ENCODE results near the gene HSPB6. TPM values are rescaled to one million over a fixed set of nuclear protein-coding genes. Genes with fewer than 3 reads are reported as not detected.

Gene HSPB6
- total and polyA plus RNA-seq, 2 of the 8 experiments (the other 6 are each of a cell fraction or from before 2014, with no cell fraction given) = 0.91 TPM; not detected in 1

DNA sequence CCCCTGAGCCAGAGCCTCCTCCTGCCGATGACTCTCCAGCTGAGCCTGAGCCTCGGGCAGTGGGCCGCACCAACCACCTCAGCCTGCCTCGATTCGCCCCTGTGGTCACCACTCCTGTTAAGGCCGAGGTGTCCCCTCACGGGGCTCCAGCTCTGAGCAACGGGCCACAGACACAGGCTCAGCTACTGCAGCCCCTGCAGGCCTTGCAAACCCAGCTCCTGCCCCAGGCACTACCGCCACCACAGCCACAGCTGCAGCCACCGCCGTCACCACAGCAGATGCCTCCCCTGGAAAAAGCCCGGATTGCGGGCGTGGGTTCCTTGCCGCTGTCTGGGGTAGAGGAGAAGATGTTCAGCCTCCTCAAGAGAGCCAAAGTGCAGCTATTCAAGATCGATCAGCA is 35.5 kb downstream of the HSPB6 start:
- Histone ChIP-seq H3K36me3 (ENCODE audit: control insufficient read depth in 2 of 4, insufficient read depth in 4 of 4, low read length in 3 of 4) (peaks cover 28 to 54% (median 40%) of the 10 kb centered on the region in 4 experiments), H3K56ac (replicated peaks; ENCODE audit: insufficient read length, low read depth, low read length) (no peak overlapping the region), H2BK12ac (ENCODE audit: low read depth, low read length) (no peak overlapping the region), H3K23me2 (ENCODE audit: low read depth, low read length) (peaks cover 5% of the 10 kb centered on the region; the same call in 1 of the 2 replicates), H3K27ac (ENCODE audit: low read depth, low read length) (no peak overlapping the region), H2BK5ac (ENCODE audit: low read depth, low read length) (no peak overlapping the region), H3K4me1 (replicated peaks in 1 of 4; ENCODE audit: control insufficient read depth in 3 of 4, insufficient read depth in 4 of 4, low read length in 3 of 4) (peaks cover 0 to 5% (median under 1%) of the 10 kb centered on the region in 4 experiments; a peak in 4 of 7 replicates), H2BK120ac (replicated peaks; ENCODE audit: low read depth, low read length) (no peak overlapping the region), H2AFZ (ENCODE audit: low read length) (no peak overlapping the region), H2AK5ac (ENCODE audit: low read depth, low read length) (no peak overlapping the region), H3K79me1 (ENCODE audit: low read depth, low read length) (peaks cover 8% of the 10 kb centered on the region), H3K18ac (ENCODE audit: extremely low read depth, low read length) (no peak overlapping the region), H3K4me2 (ENCODE audit: insufficient read depth in 1 of 2, low read depth in 2 of 2, low read length in 2 of 2) (no peak overlapping the region), H2BK20ac (ENCODE audit: low read length) (no peak overlapping the region), H3K14ac (ENCODE audit: insufficient read length) (no peak overlapping the region), H4K91ac (replicated peaks; ENCODE audit: insufficient read length, low read length) (no peak overlapping the region), H4K5ac (ENCODE audit: insufficient read length, low read depth, low read length) (no peak overlapping the region), H3K23ac (ENCODE audit: insufficient read length) (no peak overlapping the region), H4K8ac (ENCODE audit: extremely low read depth, insufficient read depth, low read length) (no peak overlapping the region), H4K20me1 (replicated peaks in 1 of 2; ENCODE audit: control insufficient read depth in 1 of 2, insufficient read depth in 2 of 2, low read length in 2 of 2) (peaks cover 7 to 9% of the 10 kb centered on the region in 2 experiments), H3K9ac (replicated peaks in 1 of 4; ENCODE audit: extremely low read depth in 1 of 4, low read depth in 3 of 4, low read length in 3 of 4) (no peak overlapping the region), H3K4ac (replicated peaks; ENCODE audit: insufficient read length, low read depth, low read length) (no peak overlapping the region), H2BK15ac (ENCODE audit: low read length) (no peak overlapping the region), H3K79me2 (ENCODE audit: control insufficient read depth in 1 of 2, insufficient read depth in 2 of 2, low read length in 2 of 2) (peaks cover 0 to 20% of the 10 kb centered on the region in 2 experiments; a peak in 2 of 4 replicates), H3K4me3 (ENCODE audit: extremely low read depth in 1 of 4, insufficient read depth in 2 of 4, low read depth in 3 of 4, low read length in 4 of 4) (no peak overlapping the region), H3K9me3 (ENCODE audit: insufficient read depth in 2 of 2, low read depth in 1 of 2, low read length in 1 of 2) (no peaks in the 10 kb centered on the region), H3K27me3 (replicated peaks in 1 of 4; ENCODE audit: control insufficient read depth in 3 of 4, extremely low read depth in 1 of 4, insufficient read depth in 3 of 4, low read length in 3 of 4) (no peaks in the 10 kb centered on the region)
- FAIRE-seq (no peak), DNase-seq (ENCODE audit: low read depth in 1 of 2, low spot score in 2 of 2) (no peak)
- WGBS, 2 experiments (ENCODE audit: extremely low coverage in 1 of 2, insufficient coverage in 1 of 2, insufficient read length in 1 of 2, insufficient replicate concordance in 2 of 2, low coverage in 1 of 2, low lambda C conversion rate in 2 of 2, missing lambda C conversion rate in 1 of 2) = 97% methylated on average over 16 of the region's 16 CpGs; no CpG with 5 or more reads in 1 of the 2 experiments
- ChIA-PET POLR2A (ENCODE audit: partially characterized antibody) (interaction anchor here (5.0 kb wide), 1 partner anchor 16 kb away, joined by 54 read pairs; no protein-coding TSS in a partner anchor), CTCF (ENCODE audit: partially characterized antibody) (interaction anchor here (1.2 to 11.8 kb wide), 2 partner anchors 17 to 149 kb away, joined by 3 to 80 read pairs; partner anchors contain the start of gene IGFLR1)
- TF ChIP-seq TBP (IDR thresholded peaks at IDR 0.05; ENCODE audit: low read depth, low read length) (no peak), MAFK (IDR thresholded peaks at IDR 0.05; ENCODE audit: low read depth, low read length) (no peak), EP300 (IDR thresholded peaks at IDR 0.05; ENCODE audit: borderline replicate concordance in 1 of 2, low read depth in 2 of 2, low read length in 2 of 2) (no peak), ATF3 (IDR thresholded peaks at IDR 0.05; ENCODE audit: insufficient read depth, low read depth, low read length) (no peak), MAX (IDR thresholded peaks at IDR 0.05) (no peak), KDM1A (IDR thresholded peaks at IDR 0.05; ENCODE audit: borderline replicate concordance, low read length) (no peak), BACH1 (IDR thresholded peaks at IDR 0.05; ENCODE audit: low read length) (no peak)

Measured in H1 (cell line).